Activated naive CD4-positive, alpha-beta T cell treated with anti-CD3 and anti-CD28 coated beads, Interleukin-2, amount 10 ng/mL, durations not matched to agents 7 days and 5 days (primary cell): ENCODE results near the gene RPL36.

ENCODE experiments used
- CTCF ChIA-PET: fragments of 350-600 bp; sonication (Branson Sonifier 250); formaldehyde crosslinking; loops from one replicate; lab custom pipeline; 2021; ENCODE audit warnings: antibody characterized with exemption; lab: Charles Lee
- DNase-seq: peaks from one replicate; pipeline ENCODE4 v3.0.0-alpha.2; 2020
- H3K27ac Mint-ChIP-seq: one replicate; pipeline ENCODE4 v1.8.0; 2021; ENCODE audit warnings: mild to moderate bottlenecking, moderate library complexity, mixed read lengths
- H3K27me3 Mint-ChIP-seq: one replicate; pipeline ENCODE4 v1.8.0; 2021; ENCODE audit warnings: mild to moderate bottlenecking, mixed read lengths
- H3K36me3 Mint-ChIP-seq: one replicate; pipeline ENCODE4 v1.8.0; 2021; ENCODE audit warnings: mixed read lengths
- H3K4me1 Mint-ChIP-seq: one replicate; pipeline ENCODE4 v1.8.0; 2021; ENCODE audit warnings: mixed read lengths
- H3K4me3 Mint-ChIP-seq: one replicate; pipeline ENCODE4 v1.8.0; 2021; ENCODE audit warnings: mild to moderate bottlenecking, moderate library complexity, mixed read lengths
- H3K9me3 Mint-ChIP-seq: one replicate; pipeline ENCODE4 v1.8.0; 2021; ENCODE audit warnings: mixed read lengths

RPL36 gene

GRCh38 chr19:5665781-5666513 lies 24.1 kb upstream of the RPL36 start:
- Mint-ChIP-seq H3K4me1 (peaks cover 2% of the 10 kb centered on the region), H3K27ac (peak overlapping the region; percentile 42), H3K9me3 (no peaks in the 10 kb centered on the region), H3K27me3 (no peaks in the 10 kb centered on the region), H3K4me3 (no peak overlapping the region), H3K36me3 (peaks cover 56% of the 10 kb centered on the region)
- DNase-seq: no peak
- CTCF ChIA-PET: no interaction called here

GRCh38 chr19:5666921-5667610 lies 23.0 kb upstream of the RPL36 start:
- CTCF ChIA-PET: no interaction called here
- H3K27ac Mint-ChIP-seq: no peak overlapping the region

GRCh38 chr19:5667751-5668271 lies 22.3 kb upstream of the RPL36 start:
- H3K27me3 Mint-ChIP-seq: no peaks in the 10 kb centered on the region
- H3K36me3 Mint-ChIP-seq: peaks cover 54% of the 10 kb centered on the region
- no peak overlapping the region for H3K4me3 Mint-ChIP-seq
- H3K9me3 Mint-ChIP-seq: no peaks in the 10 kb centered on the region
- CTCF ChIA-PET: no interaction called here
- DNase-seq: no peak
- no peak overlapping the region for H3K27ac Mint-ChIP-seq
- peaks cover 2% of the 10 kb centered on the region for H3K4me1 Mint-ChIP-seq

More at GRCh38 chr19:5666921-5667610, 23.0 kb upstream of the RPL36 start:
- no peak for DNase-seq
- peaks cover 2% of the 10 kb centered on the region for H3K4me1 Mint-ChIP-seq
- H3K27me3 Mint-ChIP-seq: no peaks in the 10 kb centered on the region
- peaks cover 55% of the 10 kb centered on the region for H3K36me3 Mint-ChIP-seq
- H3K4me3 Mint-ChIP-seq: no peak overlapping the region
- H3K9me3 Mint-ChIP-seq: no peaks in the 10 kb centered on the region

- H3K36me3 Mint-ChIP-seq: peaks cover 55% of the 10 kb centered on the region
- CTCF ChIA-PET: no interaction called here
- DNase-seq: no peak
- peaks cover 2% of the 10 kb centered on the region for H3K4me1 Mint-ChIP-seq
- H3K9me3 Mint-ChIP-seq: no peaks in the 10 kb centered on the region
- no peak overlapping the region for H3K27ac Mint-ChIP-seq
- H3K4me3 Mint-ChIP-seq: no peak overlapping the region
- H3K27me3 Mint-ChIP-seq: no peaks in the 10 kb centered on the region
These were observed 20.9 kb upstream of the RPL36 start for GRCh38 chr19:5669212-5669611.

- Mint-ChIP-seq H3K4me1 (peaks cover 2% of the 10 kb centered on the region), H3K36me3 (peaks cover 37% of the 10 kb centered on the region), H3K27me3 (no peaks in the 10 kb centered on the region), H3K27ac (no peak overlapping the region), H3K9me3 (no peaks in the 10 kb centered on the region), H3K4me3 (no peak overlapping the region)
- CTCF ChIA-PET: no interaction called here
- DNase-seq: no peak
These were observed 18.5 kb upstream of the RPL36 start for GRCh38 chr19:5671600-5671999.

- Mint-ChIP-seq H3K36me3 (peaks cover 26% of the 10 kb centered on the region), H3K27ac (no peak overlapping the region), H3K4me1 (peaks cover 2% of the 10 kb centered on the region), H3K9me3 (no peaks in the 10 kb centered on the region), H3K4me3 (no peak overlapping the region), H3K27me3 (no peaks in the 10 kb centered on the region)
- DNase-seq: no peak
- CTCF ChIA-PET: no interaction called here
These were observed 17.2 kb upstream of the RPL36 start for GRCh38 chr19:5672708-5673459.

GRCh38 chr19:5673752-5674151 lies 16.3 kb upstream of the RPL36 start:
- Mint-ChIP-seq H3K36me3 (peaks cover 23% of the 10 kb centered on the region), H3K27me3 (no peaks in the 10 kb centered on the region), H3K4me3 (no peak overlapping the region), H3K9me3 (no peaks in the 10 kb centered on the region), H3K4me1 (peaks cover 2% of the 10 kb centered on the region), H3K27ac (no peak overlapping the region)
- DNase-seq: no peak
- CTCF ChIA-PET: no interaction called here

GRCh38 chr19:5674714-5675113 lies 15.4 kb upstream of the RPL36 start:
- CTCF ChIA-PET: no interaction called here
- Mint-ChIP-seq H3K4me1 (peaks cover 8% of the 10 kb centered on the region), H3K4me3 (no peak overlapping the region), H3K27me3 (no peaks in the 10 kb centered on the region), H3K36me3 (peaks cover 20% of the 10 kb centered on the region), H3K9me3 (no peaks in the 10 kb centered on the region), H3K27ac (no peak overlapping the region)
- no peak for DNase-seq

GRCh38 chr19:5676105-5676771 lies 13.9 kb upstream of the RPL36 start:
- DNase-seq: no peak
- peak overlapping the region; percentile 45 for H3K27ac Mint-ChIP-seq
- no peak overlapping the region for H3K4me3 Mint-ChIP-seq
- peaks cover 7% of the 10 kb centered on the region for H3K27me3 Mint-ChIP-seq
- H3K4me1 Mint-ChIP-seq: peaks cover 14% of the 10 kb centered on the region
- no peaks in the 10 kb centered on the region for H3K9me3 Mint-ChIP-seq
- CTCF ChIA-PET: no interaction called here
- H3K36me3 Mint-ChIP-seq: peaks cover 19% of the 10 kb centered on the region

GRCh38 chr19:5676772-5677105 lies 13.4 kb upstream of the RPL36 start:
- CTCF ChIA-PET: no interaction called here
- Mint-ChIP-seq H3K9me3 (no peaks in the 10 kb centered on the region), H3K27me3 (peaks cover 9% of the 10 kb centered on the region), H3K4me3 (no peak overlapping the region), H3K36me3 (peaks cover 16% of the 10 kb centered on the region), H3K27ac (peak overlapping the region; percentile 45), H3K4me1 (peaks cover 19% of the 10 kb centered on the region)
- no peak for DNase-seq

GRCh38 chr19:5677136-5677535 lies 13.0 kb upstream of the RPL36 start:
- CTCF ChIA-PET: interaction anchor here (1.5 kb wide), 1 partner anchor 13 kb away, joined by 4 read pairs; the partner anchor contains the start of gene RPL36
- no peak for DNase-seq
- Mint-ChIP-seq H3K36me3 (peaks cover 13% of the 10 kb centered on the region), H3K4me1 (peaks cover 22% of the 10 kb centered on the region), H3K27me3 (peaks cover 13% of the 10 kb centered on the region), H3K27ac (peak overlapping the region; percentile 45), H3K4me3 (no peak overlapping the region), H3K9me3 (no peaks in the 10 kb centered on the region)

GRCh38 chr19:5677580-5677979 lies 12.5 kb upstream of the RPL36 start:
- DNase-seq: no peak
- peaks cover 13% of the 10 kb centered on the region for H3K36me3 Mint-ChIP-seq
- CTCF ChIA-PET: interaction anchor here (1.5 kb wide), 1 partner anchor 12 kb away, joined by 4 read pairs; the partner anchor contains the start of gene RPL36
- H3K4me1 Mint-ChIP-seq: peaks cover 25% of the 10 kb centered on the region
- peaks cover 17% of the 10 kb centered on the region for H3K27me3 Mint-ChIP-seq
- H3K4me3 Mint-ChIP-seq: peak overlapping the region; percentile 21
- H3K27ac Mint-ChIP-seq: no peak overlapping the region
- H3K9me3 Mint-ChIP-seq: no peaks in the 10 kb centered on the region

GRCh38 chr19:5678071-5678718 lies 11.9 kb upstream of the RPL36 start:
- Mint-ChIP-seq H3K4me1 (peaks cover 25% of the 10 kb centered on the region), H3K27me3 (peaks cover 22% of the 10 kb centered on the region), H3K36me3 (peaks cover 7% of the 10 kb centered on the region), H3K4me3 (no peak overlapping the region), H3K27ac (no peak overlapping the region), H3K9me3 (no peaks in the 10 kb centered on the region)
- CTCF ChIA-PET: interaction anchor here (1.5 kb wide), 1 partner anchor 12 kb away, joined by 4 read pairs; the partner anchor contains the start of gene RPL36
- DNase-seq: no peak
